Gastroesophageal sphincter (tissue), 3 donors: Measurements from ENCODE around the gene CD53.

Source experiments
- CTCF ChIP-seq, 4 experiments: fragments of 200-600 bp in 2 of 4; fragments of 450-650 bp in 2 of 4; sonication (generic) in 1 of 4; IDR thresholded peaks; one replicate each; pipeline ENCODE4 v1.5.1; 2017 to 2019; ENCODE audit warnings: antibody characterized with exemption in 4 of 4, mild to moderate bottlenecking in 2 of 4, moderate library complexity in 2 of 4
- POLR2A ChIP-seq, 2 donors: fragments of 450-650 bp; IDR thresholded peaks; one replicate each; pipeline ENCODE4 v1.6.1; 2017; ENCODE audit warnings: antibody characterized with exemption in 2 of 2, mild to moderate bottlenecking in 2 of 2, moderate library complexity in 1 of 2
- POLR2AphosphoS5 ChIP-seq: sonication (generic); formaldehyde crosslinking; IDR thresholded peaks from one replicate; pipeline ENCODE4 v1.6.1; 2017; ENCODE audit warnings: antibody characterized with exemption

- TF ChIP-seq CTCF (IDR thresholded peaks at IDR 0.05) (no peak), POLR2A (IDR thresholded peaks at IDR 0.05) (no peak), POLR2AphosphoS5 (no peak)
Measured at GRCh38 chr1:110888641-110889040, 15.7 kb downstream of the CD53 start.
